CD4-positive, alpha-beta T cell (primary cell): ENCODE data around the gene CD38. TPM values are rescaled to one million over a fixed set of nuclear protein-coding genes. Genes with fewer than 3 reads are reported as not detected.
"Not testable (repeated sequence)": the region's sequence is repeated elsewhere in the genome, so short reads cannot be mapped to it uniquely, and the experiment has no call there.

Experiments used
- ATAC-seq: fragments of 200-7000 bp; cut with Tn5 transposase; one replicate; pipeline ENCODE4 v1.10.0; 2022; ENCODE audit warnings: mild to moderate bottlenecking; ENCODE audit not compliant: poor library complexity
- CTCF ChIA-PET: fragments of 350-600 bp; sonication (Branson Sonifier 250); formaldehyde crosslinking; loops from one replicate; lab custom pipeline; 2021; ENCODE audit warnings: antibody characterized with exemption, inconsistent platforms; lab: Charles Lee
- POLR2A ChIA-PET: fragments of 350-600 bp; sonication (Branson Sonifier 250); formaldehyde crosslinking; loops from one replicate; lab custom pipeline; 2021; ENCODE audit warnings: antibody characterized with exemption, inconsistent platforms; lab: Charles Lee
- DNase-seq, 14 experiments: peaks; one replicate each; pipeline ENCODE4 v3.0.0-alpha.2; 2013 to 2020; ENCODE audit warnings: mixed read lengths in 2 of 14
- H3K27ac ChIP-seq, 2 donors: one replicate each; pipeline versions ENCODE4 v1.5.1 to v1.7.0; 2013; ENCODE audit warnings: low read length in 2 of 2, low read depth in 1 of 2, mild to moderate bottlenecking in 1 of 2
- H3K27me3 ChIP-seq, 2 experiments: 1 replicate in 1 of 2; 2 replicates in 1 of 2; pipeline versions ENCODE4 v1.6.1 to v1.7.0; 2013; ENCODE audit warnings: low read length in 2 of 2, control low read depth in 1 of 2, mild to moderate bottlenecking in 1 of 2, moderate library complexity in 1 of 2; ENCODE audit not compliant: insufficient read depth in 2 of 2, control insufficient read depth in 1 of 2
- H3K36me3 ChIP-seq: one replicate; pipeline ENCODE4 v1.6.1; 2013; ENCODE audit warnings: low read length, control low read depth; ENCODE audit not compliant: insufficient read depth
- H3K4me1 ChIP-seq: one replicate; pipeline ENCODE4 v1.6.1; 2013; ENCODE audit warnings: low read length, control low read depth; ENCODE audit not compliant: insufficient read depth
- H3K4me3 ChIP-seq: one replicate; pipeline ENCODE4 v1.5.1; 2013; ENCODE audit warnings: mild to moderate bottlenecking, low read length, moderate library complexity
- H3K9me3 ChIP-seq, 2 experiments: 1 replicate in 1 of 2; 2 replicates in 1 of 2; pipeline versions ENCODE4 v1.6.1 to v1.7.0; 2013; ENCODE audit warnings: low read length in 2 of 2, mild to moderate bottlenecking in 2 of 2, control low read depth in 1 of 2, moderate library complexity in 1 of 2; ENCODE audit not compliant: control insufficient read depth in 1 of 2, insufficient read depth in 1 of 2
- H3K27ac Mint-ChIP-seq: one replicate; pipeline ENCODE4 v1.8.0; 2020; ENCODE audit warnings: mixed read lengths
- H3K27me3 Mint-ChIP-seq: one replicate; pipeline ENCODE4 v1.8.0; 2021; ENCODE audit warnings: mixed read lengths
- H3K36me3 Mint-ChIP-seq: one replicate; pipeline ENCODE4 v1.8.0; 2021; ENCODE audit warnings: low read depth, mixed read lengths
- H3K4me1 Mint-ChIP-seq: one replicate; pipeline ENCODE4 v1.8.0; 2021; ENCODE audit warnings: low read depth, mixed read lengths
- H3K4me3 Mint-ChIP-seq: one replicate; pipeline ENCODE4 v1.8.0; 2020; ENCODE audit warnings: mild to moderate bottlenecking, mixed read lengths
- H3K9me3 Mint-ChIP-seq: one replicate; pipeline ENCODE4 v1.8.0; 2020; ENCODE audit warnings: mixed read lengths
- CTCF ChIP-seq: fragments of 200-600 bp; IDR thresholded peaks from one replicate; pipeline ENCODE4 v1.8.0; 2022; ENCODE audit warnings: antibody characterized with exemption, mild to moderate bottlenecking
- intact Hi-C, 2 experiments: fragments of 100-400 bp; cut with DNase I in 1 of 2; cut with micrococcal nuclease in 1 of 2; formaldehyde crosslinking; loops; one replicate each; pipeline versions ENCODE4 v1.15.1 to v1.9.0; 2023 to 2025; cut with DNase I, micrococcal nuclease
- total RNA-seq, 174 experiments: library from RNA in 2 of 174; stranded (reverse) in 2 of 174; gene quantifications; one replicate each; pipeline ENCODE4 v1.2.3 and lab custom pipeline; 2021 to 2026

CD38 gene
- total RNA-seq, 2 experiments from 2014 or later = 9.6 to 9.9 TPM

GRCh38 chr4:15836362-15836761 is 58.2 kb downstream of the CD38 start:
- no peaks in the 10 kb centered on the region for H3K9me3 Mint-ChIP-seq
- TF ChIP-seq CTCF = no peak
- H3K27ac Mint-ChIP-seq = no peak overlapping the region
- Histone ChIP-seq H3K4me1 (no peaks in the 10 kb centered on the region), H3K36me3 (peaks cover 4% of the 10 kb centered on the region), H3K27ac (no peak overlapping the region), H3K9me3 (no peaks in the 10 kb centered on the region), H3K27me3 (no peaks in the 10 kb centered on the region), H3K4me3 (no peak overlapping the region)
- intact Hi-C loops = no loop called here
- ChIA-PET CTCF (no interaction called here), POLR2A (no interaction called here)
- H3K4me3 Mint-ChIP-seq = no peak overlapping the region
- no peak for ATAC-seq
- H3K27me3 Mint-ChIP-seq = no peaks in the 10 kb centered on the region
- H3K36me3 Mint-ChIP-seq = peaks cover 77% of the 10 kb centered on the region
- peaks cover 5% of the 10 kb centered on the region for H3K4me1 Mint-ChIP-seq
- no peak for DNase-seq

- H3K27me3 ChIP-seq = no peaks in the 10 kb centered on the region
- peaks cover 4% of the 10 kb centered on the region for H3K36me3 ChIP-seq
- ATAC-seq (no peak), DNase-seq (no peak)
- no peaks in the 10 kb centered on the region for H3K4me1 ChIP-seq
- H3K27me3 Mint-ChIP-seq = no peaks in the 10 kb centered on the region
- no peak overlapping the region for H3K27ac Mint-ChIP-seq
- no peak overlapping the region for H3K4me3 ChIP-seq
- H3K9me3 ChIP-seq = no peaks in the 10 kb centered on the region
- intact Hi-C loops = no loop called here
- H3K27ac ChIP-seq = no peak overlapping the region
- H3K4me3 Mint-ChIP-seq = no peak overlapping the region
- no peaks in the 10 kb centered on the region for H3K9me3 Mint-ChIP-seq
- TF ChIP-seq CTCF = no peak
- POLR2A ChIA-PET = no interaction called here
- H3K4me1 Mint-ChIP-seq = peaks cover 3% of the 10 kb centered on the region
- peaks cover 67% of the 10 kb centered on the region for H3K36me3 Mint-ChIP-seq
- CTCF ChIA-PET = no interaction called here
These were observed 59.5 kb downstream of the CD38 start for GRCh38 chr4:15837591-15837990.

GRCh38 chr4:15841194-15841730 is 63.1 kb downstream of the CD38 start:
- H3K27ac Mint-ChIP-seq, intact Hi-C loops, H3K4me3 ChIP-seq, H3K4me1 ChIP-seq, POLR2A ChIA-PET, H3K27ac ChIP-seq, H3K27me3 ChIP-seq, H3K9me3 ChIP-seq, H3K36me3 ChIP-seq, H3K9me3 Mint-ChIP-seq, DNase-seq, H3K4me1 Mint-ChIP-seq, H3K4me3 Mint-ChIP-seq, H3K27me3 Mint-ChIP-seq, ATAC-seq: not testable (repeated sequence)
- CTCF ChIA-PET = interaction anchor here (1.0 kb wide), 1 partner anchor 35 kb away, joined by 3 read pairs; no protein-coding TSS in a partner anchor
- H3K36me3 Mint-ChIP-seq = peaks cover 43% of the 10 kb centered on the region

GRCh38 chr4:15847746-15848145 is 69.6 kb downstream of the CD38 start:
- H3K4me3 Mint-ChIP-seq = no peak overlapping the region
- no peak overlapping the region for H3K27ac ChIP-seq
- no peaks in the 10 kb centered on the region for H3K27me3 Mint-ChIP-seq
- no peaks in the 10 kb centered on the region for H3K36me3 ChIP-seq
- no peaks in the 10 kb centered on the region for H3K4me1 Mint-ChIP-seq
- intact Hi-C loops = no loop called here
- no peak overlapping the region for H3K4me3 ChIP-seq
- ChIA-PET POLR2A (no interaction called here), CTCF (interaction anchor here (0.9 kb wide), 1 partner anchor 43 kb away, joined by 3 read pairs; no protein-coding TSS in a partner anchor)
- H3K36me3 Mint-ChIP-seq = peaks cover 37% of the 10 kb centered on the region
- no peaks in the 10 kb centered on the region for H3K27me3 ChIP-seq
- H3K9me3 Mint-ChIP-seq = no peaks in the 10 kb centered on the region
- no peak for DNase-seq
- no peak for ATAC-seq
- H3K4me1 ChIP-seq = no peaks in the 10 kb centered on the region
- TF ChIP-seq CTCF = no peak
- H3K9me3 ChIP-seq = no peaks in the 10 kb centered on the region
- H3K27ac Mint-ChIP-seq = no peak overlapping the region
